ENCODE measurements around the gene TSPAN3.

The TSPAN3 gene

DNA sequence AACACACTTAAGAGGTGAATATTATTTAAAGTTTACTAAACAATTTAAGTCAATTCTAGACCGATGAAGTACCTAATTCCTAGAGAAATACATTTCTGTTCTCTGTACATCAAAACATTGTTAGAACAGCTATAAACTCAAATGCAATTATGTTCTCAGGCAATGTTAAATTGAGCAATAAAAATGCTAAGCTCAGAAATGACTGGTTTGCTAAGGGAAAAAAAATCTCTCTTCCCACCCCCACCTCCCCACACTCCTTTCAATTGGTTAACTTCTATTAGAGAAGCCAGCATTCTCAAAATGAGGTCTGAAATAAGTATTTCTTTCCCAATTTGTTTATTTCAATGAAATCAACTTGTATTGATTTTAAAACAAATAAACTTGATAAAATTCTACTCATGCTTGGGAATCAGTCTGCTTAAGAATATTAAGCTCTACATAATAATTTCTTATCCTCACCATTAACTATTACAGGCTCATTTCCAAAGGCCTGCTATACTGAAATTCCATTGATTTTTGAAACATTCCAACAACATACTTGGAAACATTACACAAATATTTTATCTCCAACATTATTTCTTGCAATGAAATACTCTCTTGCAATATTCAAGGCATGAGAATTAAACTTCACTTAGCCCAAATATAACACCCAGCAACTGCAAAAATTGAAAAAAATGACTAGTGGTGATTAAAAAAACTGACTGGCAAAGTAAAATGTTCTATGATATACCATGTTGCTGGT, 22.6 kb downstream of the TSPAN3 start:
- TF ChIP-seq TAF1 (IDR thresholded peaks at IDR 0.05; ENCODE audit: borderline replicate concordance, low read depth, low read length) (no peak), POLR2A (IDR thresholded peaks at IDR 0.05; ENCODE audit: low read depth, low read length) (no peak), POLR2AphosphoS5 (IDR thresholded peaks at IDR 0.05; ENCODE audit: low read depth, low read length) (no peak)
- FAIRE-seq: no peak

DNA sequence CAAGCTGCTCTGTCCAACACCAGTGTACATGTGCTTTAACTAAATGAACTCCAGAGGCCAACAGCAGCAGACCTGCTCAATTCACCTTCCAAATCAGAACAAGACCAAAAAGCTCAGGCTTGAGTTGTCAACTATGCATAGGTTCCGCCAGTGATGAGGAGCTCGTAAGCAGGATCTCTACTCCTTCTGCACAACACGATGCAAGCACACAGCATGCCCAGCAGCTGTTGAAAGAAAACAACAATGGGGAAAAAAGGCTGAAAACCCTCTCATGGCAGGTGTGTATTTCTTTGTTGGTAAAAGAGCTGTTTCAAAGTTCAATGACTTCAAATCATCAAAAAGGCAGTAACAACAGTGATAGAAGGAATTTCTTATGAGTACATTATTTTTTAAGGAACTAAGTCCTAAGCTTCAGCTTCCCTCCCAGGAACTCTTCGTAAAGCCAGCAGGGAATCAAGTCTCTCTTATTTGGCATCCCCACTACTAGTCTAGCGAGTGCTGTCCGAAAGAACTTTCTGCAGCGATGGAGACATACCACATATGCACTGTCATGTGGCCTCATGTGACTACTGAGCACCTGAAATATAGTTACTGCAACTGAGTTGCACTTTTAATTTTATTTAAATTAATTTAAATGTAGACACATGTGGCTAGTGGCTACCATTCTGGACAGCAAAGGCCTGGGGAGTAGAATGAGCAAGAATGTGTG, 24.1 kb downstream of the TSPAN3 start:
- no peak for TF ChIP-seq POLR2A (IDR thresholded peaks at IDR 0.05; ENCODE audit: low read depth, low read length)
- TF ChIP-seq POLR2AphosphoS5 (IDR thresholded peaks at IDR 0.05; ENCODE audit: low read depth, low read length): no peak
- no peak for TF ChIP-seq TAF1 (IDR thresholded peaks at IDR 0.05; ENCODE audit: borderline replicate concordance, low read depth, low read length)
- no peak for FAIRE-seq
- no peak for DNase-seq (ENCODE audit: insufficient read length)

More for the DNA sequence above, 22.6 kb downstream of the TSPAN3 start:
- no peak for DNase-seq (ENCODE audit: insufficient read length)

DNA sequence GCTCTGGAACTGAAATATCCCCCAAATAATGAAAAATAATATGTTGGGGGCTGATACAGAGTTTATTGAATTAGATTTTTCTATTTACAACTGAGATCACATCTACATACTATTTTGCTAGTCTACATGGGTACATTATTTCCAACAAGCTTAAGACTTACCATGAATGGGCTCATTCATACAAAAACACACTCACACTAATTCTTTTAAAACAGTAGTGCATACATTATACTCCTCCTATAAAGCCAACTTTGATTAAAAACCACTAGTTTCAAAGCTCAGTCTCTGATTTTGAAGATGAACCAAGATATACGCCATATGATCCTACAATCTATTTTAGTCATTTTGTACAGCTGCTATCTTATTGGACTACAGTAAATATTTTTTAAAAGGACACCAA, 24.9 kb downstream of the TSPAN3 start:
- TF ChIP-seq POLR2A (IDR thresholded peaks at IDR 0.05; ENCODE audit: low read depth, low read length) (no peak), TAF1 (IDR thresholded peaks at IDR 0.05; ENCODE audit: borderline replicate concordance, low read depth, low read length) (no peak), POLR2AphosphoS5 (IDR thresholded peaks at IDR 0.05; ENCODE audit: low read depth, low read length) (no peak)
- FAIRE-seq (no peak), DNase-seq (ENCODE audit: insufficient read length) (no peak)

DNA sequence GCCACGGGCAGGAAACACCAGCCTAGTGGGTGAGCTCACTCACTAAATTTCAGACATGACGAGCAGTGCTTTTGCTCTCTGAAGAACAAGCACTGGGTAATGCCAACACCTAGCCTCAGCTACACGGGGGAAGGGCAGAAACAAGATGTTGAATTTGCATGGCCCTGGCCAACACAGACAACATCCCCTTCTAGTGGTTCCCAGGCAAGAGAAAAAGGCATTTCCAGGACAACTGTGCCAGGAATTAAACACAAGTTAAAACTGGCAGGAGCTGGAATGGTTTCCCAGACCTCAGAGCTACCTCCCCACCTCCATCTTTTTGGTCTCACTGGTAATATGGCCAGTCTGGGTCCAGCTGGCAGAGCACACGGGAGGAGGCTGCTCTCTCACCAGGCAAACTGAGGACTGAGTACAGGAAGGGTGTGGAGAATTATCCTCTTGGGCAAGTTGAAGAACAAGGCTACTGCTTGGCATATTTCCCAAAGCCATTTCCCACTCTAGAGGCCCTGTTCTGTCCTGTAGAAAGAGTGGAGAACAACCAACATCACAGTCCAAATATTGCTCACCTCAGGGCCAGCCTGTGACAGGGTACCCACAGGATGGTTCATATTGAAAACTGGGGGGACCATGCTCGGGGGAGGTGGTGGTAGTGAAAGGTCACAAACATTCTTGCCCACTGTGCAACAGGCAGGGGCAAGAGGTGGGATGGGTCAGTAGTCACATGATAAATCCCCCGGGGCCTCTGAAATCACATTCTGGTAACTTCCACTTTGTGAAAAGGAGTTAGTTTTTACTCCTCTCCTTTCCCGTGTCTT, 26.5 kb downstream of the TSPAN3 start:
- no peak for TF ChIP-seq POLR2A (IDR thresholded peaks at IDR 0.05; ENCODE audit: low read depth, low read length)
- no peak for FAIRE-seq

DNA sequence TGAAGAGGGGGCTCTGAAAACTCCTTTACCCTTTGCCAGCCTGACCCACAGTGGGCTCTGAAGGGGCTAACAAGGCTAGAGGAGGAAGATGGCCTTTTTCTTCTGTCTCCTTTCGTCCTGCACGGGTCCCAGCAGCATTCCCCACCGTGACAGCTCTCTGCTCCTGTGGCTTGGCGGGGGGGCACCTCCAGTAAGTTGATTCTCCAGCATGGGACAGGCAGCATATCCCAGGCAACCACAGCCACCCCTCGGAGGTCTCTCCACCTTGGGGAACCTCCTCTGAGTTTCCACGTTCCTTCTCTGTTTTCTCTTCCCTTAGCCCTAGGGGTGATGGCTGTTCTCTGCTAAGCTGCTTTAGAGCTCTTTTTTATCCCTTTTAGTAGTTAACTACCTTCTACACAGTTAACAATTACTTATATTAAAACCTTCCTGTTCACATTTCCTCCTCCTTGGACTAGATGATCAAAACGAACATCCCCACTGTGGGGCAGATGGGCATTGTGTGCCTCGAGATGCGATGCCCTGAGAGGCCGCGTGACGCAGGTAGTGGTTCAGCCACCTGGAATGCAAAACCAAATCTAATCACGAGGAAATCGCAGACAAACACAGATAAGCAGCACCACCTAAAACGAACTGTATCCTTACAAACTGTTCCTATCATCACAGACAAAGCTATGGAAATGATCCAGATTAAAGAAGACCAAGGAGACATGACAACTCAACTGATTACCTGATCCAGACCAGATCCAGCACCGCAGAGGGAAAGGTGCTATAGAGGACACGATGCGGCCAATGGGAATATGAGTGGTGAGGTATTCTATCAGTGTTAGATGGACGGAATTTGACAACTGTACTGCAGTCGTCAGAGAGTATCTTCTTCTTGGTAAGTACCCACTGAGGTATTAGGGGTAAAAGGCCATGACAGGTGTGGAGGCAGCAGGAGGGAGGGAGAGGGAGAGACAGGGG, 27.7 kb downstream of the TSPAN3 start:
- no peak for TF ChIP-seq POLR2A (IDR thresholded peaks at IDR 0.05; ENCODE audit: low read depth, low read length)
- no peak for TF ChIP-seq TAF1 (IDR thresholded peaks at IDR 0.05; ENCODE audit: borderline replicate concordance, low read depth, low read length)
- no peak for TF ChIP-seq POLR2AphosphoS5 (IDR thresholded peaks at IDR 0.05; ENCODE audit: low read depth, low read length)
- DNase-seq (ENCODE audit: insufficient read length) (no peak), FAIRE-seq (no peak)

More for the DNA sequence above, 26.5 kb downstream of the TSPAN3 start:
- no peak for DNase-seq (ENCODE audit: insufficient read length)

DNA sequence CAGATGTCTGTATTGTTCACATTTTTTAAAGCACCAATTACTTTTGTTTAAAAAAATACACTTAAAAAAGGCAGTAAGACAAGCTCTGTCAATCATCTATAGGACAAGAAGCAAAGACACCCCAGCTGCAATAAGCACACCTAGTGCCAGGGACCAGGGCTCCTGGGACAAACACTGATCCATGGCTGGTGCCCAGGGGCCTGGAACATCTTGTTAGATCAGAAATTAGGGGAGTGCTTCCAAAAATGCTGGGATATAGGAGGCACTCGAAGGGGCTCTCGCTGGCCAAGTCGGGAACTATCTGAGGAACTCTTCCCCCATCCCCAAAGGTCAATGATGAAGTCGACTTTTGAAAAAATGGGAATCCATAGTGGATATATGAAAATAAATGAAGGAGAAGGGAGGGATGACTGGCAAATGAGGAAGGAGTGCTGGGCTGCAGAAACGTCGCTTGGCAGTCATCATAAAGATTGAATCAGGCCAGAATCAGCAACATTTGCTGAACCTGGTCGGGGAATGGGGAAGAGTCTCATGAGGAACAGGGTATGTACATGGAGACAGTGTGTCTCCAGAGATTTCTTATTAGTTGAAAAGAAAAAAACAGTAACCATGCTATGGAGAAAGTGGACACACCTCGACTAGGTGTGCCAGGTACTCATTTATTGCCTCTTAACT, 28.5 kb downstream of the TSPAN3 start:
- no peak for DNase-seq (ENCODE audit: insufficient read length)
- no peak for FAIRE-seq

DNA sequence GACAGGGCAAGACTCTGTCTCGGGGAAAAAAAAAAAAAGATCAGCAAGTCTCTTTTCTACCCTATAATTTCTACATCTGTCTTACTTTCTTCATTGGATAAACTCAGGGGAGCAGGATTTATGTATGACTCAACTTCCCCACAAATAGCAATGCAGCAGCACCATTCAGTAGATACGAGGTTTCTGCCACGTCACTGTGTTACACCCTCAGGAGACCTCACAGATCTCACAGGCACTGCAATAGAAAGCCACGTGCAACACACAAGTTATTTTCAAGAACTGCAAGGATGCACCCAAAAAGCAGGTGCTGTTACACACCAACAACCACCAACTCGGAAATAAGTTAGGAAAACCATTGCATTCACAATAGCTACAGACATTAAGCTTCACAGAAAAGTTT, 30.2 kb downstream of the TSPAN3 start:
- no peak for TF ChIP-seq POLR2AphosphoS5 (IDR thresholded peaks at IDR 0.05; ENCODE audit: low read depth, low read length)
- DNase-seq (ENCODE audit: insufficient read length) (no peak), FAIRE-seq (no peak)

More for the DNA sequence above, 28.5 kb downstream of the TSPAN3 start:
- TF ChIP-seq TAF1 (IDR thresholded peaks at IDR 0.05; ENCODE audit: borderline replicate concordance, low read depth, low read length) (no peak), POLR2A (IDR thresholded peaks at IDR 0.05; ENCODE audit: low read depth, low read length) (no peak), POLR2AphosphoS5 (IDR thresholded peaks at IDR 0.05; ENCODE audit: low read depth, low read length) (no peak)

DNA sequence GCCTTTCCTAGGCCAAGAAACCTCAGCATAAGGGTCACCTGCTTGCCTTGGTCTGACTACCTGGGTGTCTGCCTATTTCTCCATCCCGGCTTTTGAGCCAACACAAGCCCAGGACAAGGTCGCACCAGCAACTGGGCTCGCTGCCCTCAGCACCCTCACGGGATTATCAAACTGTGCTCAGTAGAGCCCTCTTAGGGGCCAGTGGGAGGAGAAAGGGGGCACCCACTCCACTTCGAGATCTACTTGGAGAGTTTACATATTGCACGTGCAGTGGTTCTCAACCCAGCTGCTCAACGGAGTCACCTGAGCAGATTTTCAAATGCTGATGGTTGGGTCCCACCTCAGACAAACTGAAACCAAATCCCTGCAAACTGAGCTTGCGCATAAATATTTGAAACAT, 31.1 kb downstream of the TSPAN3 start:
- FAIRE-seq: no peak
- no peak for DNase-seq (ENCODE audit: insufficient read length)
- no peak for TF ChIP-seq POLR2AphosphoS5 (IDR thresholded peaks at IDR 0.05; ENCODE audit: low read depth, low read length)
- no peak for TF ChIP-seq TAF1 (IDR thresholded peaks at IDR 0.05; ENCODE audit: borderline replicate concordance, low read depth, low read length)
- TF ChIP-seq POLR2A (IDR thresholded peaks at IDR 0.05; ENCODE audit: low read depth, low read length): no peak

DNA sequence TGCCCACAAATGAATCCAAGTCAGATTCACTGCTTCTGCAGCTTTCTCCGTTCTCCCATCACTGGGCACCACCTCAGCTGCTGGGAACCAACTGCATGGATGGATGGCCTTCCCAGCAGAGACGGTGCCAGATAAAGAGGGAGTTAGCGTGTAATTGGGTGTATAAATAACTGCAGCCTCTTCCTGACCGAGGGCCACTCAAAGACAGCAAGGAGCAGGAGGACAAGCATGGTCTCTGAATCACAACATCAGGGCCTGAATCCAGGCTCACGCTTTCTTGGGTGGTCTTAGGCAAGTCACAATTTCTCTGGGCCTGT, 31.7 kb downstream of the TSPAN3 start:
- DNase-seq (ENCODE audit: insufficient read length): no peak
- no peak for FAIRE-seq
- TF ChIP-seq POLR2A (IDR thresholded peaks at IDR 0.05; ENCODE audit: low read depth, low read length): no peak
- TF ChIP-seq POLR2AphosphoS5 (IDR thresholded peaks at IDR 0.05; ENCODE audit: low read depth, low read length): no peak
- TF ChIP-seq TAF1 (IDR thresholded peaks at IDR 0.05; ENCODE audit: borderline replicate concordance, low read depth, low read length): no peak

DNA sequence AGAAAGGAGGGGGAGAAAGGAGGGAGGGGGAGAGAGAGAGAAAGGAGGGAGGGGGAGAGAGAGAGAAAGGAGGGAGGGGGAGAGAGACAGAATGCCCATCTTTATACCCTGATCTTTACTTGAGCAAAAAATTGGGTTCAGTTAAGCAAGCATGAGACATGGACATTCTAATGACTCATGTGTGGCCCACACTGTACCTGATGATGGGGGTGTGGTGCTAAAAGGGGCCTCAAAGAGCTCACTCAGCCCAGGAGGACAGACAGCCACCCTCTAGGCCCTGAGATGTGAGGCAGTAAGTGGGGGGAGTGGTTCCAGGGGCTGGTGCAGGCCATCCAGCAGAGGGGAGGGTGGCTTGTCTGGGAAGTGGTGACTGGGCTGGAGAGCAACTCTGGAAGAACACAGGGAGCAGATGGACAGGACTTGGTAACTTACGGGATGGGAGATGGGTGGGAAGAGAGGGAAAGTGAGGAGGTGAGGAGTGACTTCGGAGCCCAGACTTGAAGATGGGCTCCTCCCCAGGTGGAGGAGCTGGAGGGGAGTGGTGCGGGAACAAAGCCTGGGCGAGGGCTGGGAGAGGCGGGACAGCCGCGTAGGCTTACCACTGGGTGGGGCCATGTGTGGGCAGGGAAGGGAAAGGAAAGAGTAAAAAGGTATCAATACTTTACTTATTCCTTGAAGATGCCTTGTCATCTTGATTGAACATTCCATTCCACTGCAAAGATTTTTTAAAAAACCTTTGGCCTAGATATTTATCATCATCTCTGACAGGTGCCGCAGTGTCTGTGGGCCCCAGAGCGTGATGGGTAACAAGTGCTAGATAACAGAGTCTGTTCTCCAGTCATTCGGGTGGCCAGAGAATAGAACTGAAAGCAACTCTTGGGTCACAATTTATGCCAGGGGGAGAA, 32.3 kb downstream of the TSPAN3 start:
- FAIRE-seq (no peak), DNase-seq (ENCODE audit: insufficient read length) (no peak)
- TF ChIP-seq TAF1 (IDR thresholded peaks at IDR 0.05; ENCODE audit: borderline replicate concordance, low read depth, low read length): no peak
- no peak for TF ChIP-seq POLR2AphosphoS5 (IDR thresholded peaks at IDR 0.05; ENCODE audit: low read depth, low read length)
- TF ChIP-seq POLR2A (IDR thresholded peaks at IDR 0.05; ENCODE audit: low read depth, low read length): no peak

Measured in GM12892 (cell line).